OCI-LY1 (cell line): ENCODE measurements around the gene WHRN.

ENCODE experiments used
- H2AFZ ChIP-seq: fragments of 200-600 bp; sonication (generic), shearing (Covaris generic); 2 replicates; pipeline ENCODE4 v1.6.0; 2014; ENCODE audit warnings: antibody characterized with exemption, mild to moderate bottlenecking, low read length
- H3F3A ChIP-seq: fragments of 200-600 bp; sonication (generic), shearing (Covaris generic); 2 replicates; pipeline ENCODE4 v1.6.0; 2014; ENCODE audit warnings: mild to moderate bottlenecking, antibody characterized with exemption, low read length, moderate library complexity; ENCODE audit not compliant: insufficient read depth
- H3K27ac ChIP-seq: fragments of 200-600 bp; sonication (generic); 2 replicates; pipeline ENCODE4 v1.5.1; 2014; ENCODE audit warnings: low read length, mixed run types, mild to moderate bottlenecking, low read depth; ENCODE audit not compliant: poor library complexity, severe bottlenecking
- H3K27me3 ChIP-seq: fragments of 200-600 bp; sonication (generic); 2 replicates; pipeline ENCODE4 v1.6.0; 2014; ENCODE audit warnings: antibody characterized with exemption, mild to moderate bottlenecking, low read length, moderate library complexity; ENCODE audit not compliant: insufficient read depth
- H3K36me3 ChIP-seq: fragments of 200-600 bp; sonication (generic); 2 replicates; pipeline ENCODE4 v1.6.1; 2014; ENCODE audit warnings: mild to moderate bottlenecking, antibody characterized with exemption, low read length, moderate library complexity, mixed read lengths; ENCODE audit not compliant: insufficient read depth
- H3K4me1 ChIP-seq: fragments of 200-600 bp; sonication (generic); 2 replicates; pipeline ENCODE4 v1.5.1; 2014; ENCODE audit warnings: mild to moderate bottlenecking, low read length, moderate library complexity; ENCODE audit not compliant: insufficient read depth, severe bottlenecking
- H3K4me2 ChIP-seq: fragments of 200-600 bp; sonication (generic), shearing (Covaris generic); 2 replicates; pipeline ENCODE4 v1.6.1; 2014; ENCODE audit warnings: low read length
- H3K4me3 ChIP-seq: fragments of 200-600 bp; sonication (generic); 2 replicates; pipeline ENCODE4 v1.5.1; 2014; ENCODE audit warnings: low read length, low read depth, mild to moderate bottlenecking, mixed read lengths; ENCODE audit not compliant: poor library complexity, severe bottlenecking
- H3K79me2 ChIP-seq: fragments of 200-600 bp; shearing (Covaris generic); 2 replicates; pipeline ENCODE4 v1.6.1; 2016; ENCODE audit warnings: mixed run types, low read length, mixed read lengths; ENCODE audit not compliant: insufficient read depth
- H3K9ac ChIP-seq: fragments of 200-600 bp; sonication (generic), shearing (Covaris generic); 2 replicates; pipeline ENCODE4 v1.6.1; 2014; ENCODE audit warnings: mild to moderate bottlenecking, low read length, mixed read lengths
- H3K9me2 ChIP-seq: fragments of 200-600 bp; sonication (generic), shearing (Covaris generic); 2 replicates; pipeline ENCODE4 v1.6.1; 2014; ENCODE audit warnings: low read depth, mild to moderate bottlenecking, low read length, mixed read lengths
- H3K9me3 ChIP-seq: fragments of 200-600 bp; shearing (Covaris generic); 2 replicates; pipeline ENCODE4 v1.6.1; 2014; ENCODE audit warnings: low read length, mixed read lengths
- H4K20me1 ChIP-seq: fragments of 200-600 bp; sonication (generic), shearing (Covaris generic); 2 replicates; pipeline ENCODE4 v1.6.0; 2016; ENCODE audit warnings: mild to moderate bottlenecking, low read length; ENCODE audit not compliant: insufficient read depth
- EZH2 ChIP-seq: fragments of 200-600 bp; sonication (generic), shearing (Covaris generic); IDR thresholded peaks from 2 replicates; pipeline ENCODE4 v1.8.0; 2017; ENCODE audit warnings: borderline replicate concordance, mixed run types, mild to moderate bottlenecking, antibody characterized with exemption, low read length, moderate library complexity, mixed read lengths
- TF ChIP-seq, protein P1 (sequence below): fragments of 200-600 bp; sonication (generic), shearing (Covaris generic); IDR thresholded peaks from 2 replicates; pipeline ENCODE4 v1.5.1; 2017; ENCODE audit warnings: mild to moderate bottlenecking, antibody characterized with exemption, low read length, moderate library complexity, mixed read lengths

The WHRN gene

DNA sequence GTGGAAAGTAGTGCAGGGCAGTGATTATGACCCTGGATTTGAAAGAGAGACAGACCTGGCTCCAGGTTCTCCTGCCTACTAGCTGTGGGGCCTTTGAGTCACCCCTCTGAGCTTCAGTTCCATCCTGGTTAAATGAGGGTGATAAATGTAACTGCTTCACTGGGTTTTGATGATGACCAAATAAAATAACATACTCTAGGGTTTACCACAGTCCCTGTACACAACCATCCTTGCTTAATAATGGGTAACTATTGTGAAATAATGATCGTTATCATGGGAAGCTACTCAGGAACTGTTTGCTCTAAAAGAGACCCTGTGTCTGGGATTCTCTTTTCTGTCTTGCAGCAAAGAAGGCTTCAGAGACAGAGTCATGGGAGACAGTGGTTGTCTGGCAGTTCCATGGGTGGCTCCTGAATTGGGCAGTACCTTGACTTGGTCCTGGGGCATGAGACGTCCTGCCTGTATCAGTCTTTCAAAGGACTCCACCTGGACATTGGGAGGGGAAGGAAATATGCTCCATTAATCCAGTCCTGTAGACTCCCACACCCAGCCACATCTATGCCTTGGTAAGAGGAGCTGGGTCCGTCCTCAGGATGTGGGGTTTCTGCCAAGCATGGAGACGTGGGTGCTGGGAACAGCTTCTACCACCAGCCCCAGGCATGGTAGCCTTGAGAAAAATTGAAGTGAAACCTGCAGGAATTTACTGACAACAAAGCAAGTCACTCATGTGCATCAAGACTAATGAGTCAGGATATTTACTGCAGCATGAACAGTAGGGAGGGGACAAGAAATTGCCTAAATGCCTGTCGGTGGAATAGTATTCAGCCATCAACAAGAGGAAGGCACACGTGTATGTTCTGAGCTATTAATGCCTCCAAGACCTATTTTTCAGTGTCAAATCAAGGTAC lies 140.9 kb downstream of the WHRN start:
- H3K4me1 ChIP-seq: peaks cover 47% of the 10 kb centered on the region
- peaks cover 83% of the 10 kb centered on the region for H3K36me3 ChIP-seq
- H3F3A ChIP-seq: peaks cover 4% of the 10 kb centered on the region; the same call in 1 of the 2 replicates
- H3K4me2 ChIP-seq: no peak overlapping the region
- H4K20me1 ChIP-seq: no peaks in the 10 kb centered on the region
- no peak overlapping the region for H2AFZ ChIP-seq
- H3K27ac ChIP-seq: peak overlapping the region; percentile 59
- no peak for TF ChIP-seq EZH2
- TF ChIP-seq, protein P1, sequence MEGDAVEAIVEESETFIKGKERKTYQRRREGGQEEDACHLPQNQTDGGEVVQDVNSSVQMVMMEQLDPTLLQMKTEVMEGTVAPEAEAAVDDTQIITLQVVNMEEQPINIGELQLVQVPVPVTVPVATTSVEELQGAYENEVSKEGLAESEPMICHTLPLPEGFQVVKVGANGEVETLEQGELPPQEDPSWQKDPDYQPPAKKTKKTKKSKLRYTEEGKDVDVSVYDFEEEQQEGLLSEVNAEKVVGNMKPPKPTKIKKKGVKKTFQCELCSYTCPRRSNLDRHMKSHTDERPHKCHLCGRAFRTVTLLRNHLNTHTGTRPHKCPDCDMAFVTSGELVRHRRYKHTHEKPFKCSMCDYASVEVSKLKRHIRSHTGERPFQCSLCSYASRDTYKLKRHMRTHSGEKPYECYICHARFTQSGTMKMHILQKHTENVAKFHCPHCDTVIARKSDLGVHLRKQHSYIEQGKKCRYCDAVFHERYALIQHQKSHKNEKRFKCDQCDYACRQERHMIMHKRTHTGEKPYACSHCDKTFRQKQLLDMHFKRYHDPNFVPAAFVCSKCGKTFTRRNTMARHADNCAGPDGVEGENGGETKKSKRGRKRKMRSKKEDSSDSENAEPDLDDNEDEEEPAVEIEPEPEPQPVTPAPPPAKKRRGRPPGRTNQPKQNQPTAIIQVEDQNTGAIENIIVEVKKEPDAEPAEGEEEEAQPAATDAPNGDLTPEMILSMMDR: no peak
- no peak overlapping the region for H3K4me3 ChIP-seq
- H3K27me3 ChIP-seq: no peaks in the 10 kb centered on the region
- H3K9ac ChIP-seq: no peak overlapping the region
- no peaks in the 10 kb centered on the region for H3K9me2 ChIP-seq
- no peaks in the 10 kb centered on the region for H3K9me3 ChIP-seq
- no peaks in the 10 kb centered on the region for H3K79me2 ChIP-seq

DNA sequence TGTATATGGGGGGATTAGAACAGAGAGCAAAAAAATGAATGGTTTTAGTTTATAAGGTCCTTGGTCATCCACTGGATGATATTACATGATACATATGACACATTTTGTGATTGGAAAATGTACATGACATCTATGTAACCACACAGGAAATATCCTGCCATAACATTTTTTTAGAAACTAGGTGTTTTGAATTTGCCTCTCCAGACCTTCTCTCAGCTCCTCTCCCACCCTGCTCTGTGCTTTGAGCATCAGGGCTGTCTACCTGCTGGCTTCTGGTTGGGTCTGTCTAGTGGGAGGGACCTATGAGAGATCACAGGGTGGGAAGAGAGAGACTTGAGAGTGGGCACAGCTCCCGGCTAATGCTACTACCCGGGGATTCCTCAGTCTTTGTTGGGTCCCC lies 141.8 kb downstream of the WHRN start:
- Histone ChIP-seq H3F3A (peaks cover 4% of the 10 kb centered on the region; the same call in 1 of the 2 replicates), H3K9me2 (no peaks in the 10 kb centered on the region), H3K4me1 (peaks cover 40% of the 10 kb centered on the region), H3K4me2 (no peak overlapping the region), H3K27ac (peak overlapping the region; percentile 59), H3K9ac (no peak overlapping the region), H3K36me3 (peaks cover 87% of the 10 kb centered on the region), H3K27me3 (no peaks in the 10 kb centered on the region), H3K79me2 (no peaks in the 10 kb centered on the region), H3K4me3 (no peak overlapping the region), H2AFZ (no peak overlapping the region), H3K9me3 (no peaks in the 10 kb centered on the region), H4K20me1 (no peaks in the 10 kb centered on the region)
- TF ChIP-seq EZH2: no peak

DNA sequence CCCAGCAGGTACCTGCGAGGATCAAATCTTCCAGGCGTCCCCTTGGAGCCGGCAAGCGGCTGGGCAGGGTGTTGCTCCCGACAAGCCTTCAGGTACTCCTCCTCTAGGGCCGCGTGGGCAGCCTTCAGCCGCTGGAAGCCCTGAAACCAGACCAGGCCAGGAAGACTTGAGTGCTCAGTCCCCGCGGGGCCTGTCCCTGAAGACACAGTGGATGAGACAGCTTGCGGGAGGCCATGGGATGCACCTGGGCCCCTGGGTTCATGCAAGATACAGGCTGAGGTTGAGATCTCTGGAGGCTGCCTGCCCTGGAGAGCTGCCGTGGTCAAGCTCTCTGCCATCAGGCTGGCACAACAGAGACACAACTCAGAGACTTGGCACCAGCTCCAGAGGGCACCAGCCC lies 142.9 kb downstream of the WHRN start:
- Histone ChIP-seq H3K79me2 (no peaks in the 10 kb centered on the region), H3K4me1 (peaks cover 30% of the 10 kb centered on the region), H3K9me3 (no peaks in the 10 kb centered on the region), H3K27ac (no peak overlapping the region), H3K4me2 (no peak overlapping the region), H3F3A (peaks cover 4% of the 10 kb centered on the region; the same call in 1 of the 2 replicates), H3K9ac (no peak overlapping the region), H2AFZ (no peak overlapping the region), H4K20me1 (no peaks in the 10 kb centered on the region), H3K9me2 (no peaks in the 10 kb centered on the region), H3K27me3 (no peaks in the 10 kb centered on the region), H3K36me3 (peaks cover 87% of the 10 kb centered on the region), H3K4me3 (no peak overlapping the region)
- TF ChIP-seq EZH2: no peak
- TF ChIP-seq, protein P1: no peak
